HT1080 (cell line): ENCODE results near the gene POLD2. TPM values are rescaled to one million over a fixed set of nuclear protein-coding genes. Genes with fewer than 3 reads are reported as not detected.

Source experiments
- DNase-seq: peaks from one replicate; pipeline ENCODE4 v3.0.0-alpha.2; 2015; ENCODE audit warnings: low read depth
- total RNA-seq: library from RNA; depleted of rRNA; stranded (reverse); fragments of >200 nt; shearing (Covaris generic); gene quantifications from 2 replicates; pipeline ENCODE4 v1.2.3, GENCODE V29; 2014

Gene POLD2
- total RNA-seq, 1 experiment from 2014 or later = 192 TPM

DNA sequence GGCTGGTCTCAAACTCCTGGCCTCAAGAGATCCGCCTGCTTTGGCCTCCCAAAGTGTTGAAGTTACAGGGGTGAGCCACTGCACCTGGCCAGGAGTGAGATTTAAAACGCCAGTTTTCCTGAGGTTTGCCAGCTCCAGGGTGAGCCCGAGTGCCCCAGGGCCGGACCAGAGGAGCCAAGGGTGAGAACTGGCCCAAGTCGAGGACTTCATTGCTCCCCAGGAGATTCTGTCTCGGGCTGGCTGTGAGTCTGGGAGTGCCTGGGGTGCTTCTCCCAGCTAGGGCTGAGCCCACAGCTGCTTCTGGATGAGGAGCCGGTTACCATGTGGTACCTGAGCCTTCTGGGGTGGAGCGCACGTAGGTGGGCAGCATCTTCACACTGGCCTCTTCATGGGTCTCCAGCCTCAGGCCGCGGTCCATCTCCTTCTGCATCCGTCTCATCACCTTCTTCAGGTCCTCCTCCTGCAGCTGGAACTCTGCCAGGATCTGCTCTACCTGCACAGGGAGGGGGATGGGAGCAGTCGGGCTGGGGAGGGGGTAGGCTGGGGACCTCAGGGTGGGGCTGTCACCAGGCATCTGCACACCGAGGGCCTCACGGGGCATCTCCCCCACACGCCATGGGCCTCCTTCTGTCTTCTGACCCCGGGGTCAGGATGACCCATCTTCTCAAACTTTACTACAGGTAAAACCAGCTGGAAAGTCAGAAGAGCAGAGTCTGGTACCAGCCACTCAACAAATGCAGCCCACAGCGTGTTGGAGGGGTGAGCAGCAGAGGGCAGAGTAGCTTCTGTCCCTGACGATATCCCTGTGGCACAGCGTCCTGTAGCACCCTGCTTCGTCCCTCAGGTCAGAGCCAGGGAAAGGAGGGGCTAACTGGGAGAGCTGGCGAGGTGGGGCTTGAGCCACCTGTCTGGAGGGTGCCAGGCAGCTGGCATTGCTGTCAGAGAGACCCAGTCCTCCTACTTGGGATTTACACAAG is 29.9 kb upstream of the POLD2 start:
- no peak for DNase-seq

DNA sequence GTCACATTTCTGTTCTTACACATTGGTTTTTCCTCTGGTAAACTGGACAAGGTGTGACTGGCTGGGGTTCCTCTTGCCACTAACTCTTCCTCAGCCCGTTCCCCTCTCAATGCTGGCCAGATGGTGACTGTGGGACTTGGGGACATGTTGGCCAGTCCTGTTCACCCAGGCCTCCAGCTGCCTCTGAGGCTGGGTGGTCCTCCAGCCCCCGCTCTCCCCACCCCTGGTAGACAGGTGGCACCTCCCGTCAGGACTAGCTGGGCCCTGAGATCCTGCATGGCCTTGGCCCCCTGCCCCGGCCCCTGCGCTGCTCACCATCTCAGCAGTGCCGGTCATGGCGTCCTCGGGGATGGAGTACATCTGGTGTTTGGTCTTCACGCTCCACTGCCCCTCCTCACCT is 28.6 kb upstream of the POLD2 start:
- DNase-seq = no peak

DNA sequence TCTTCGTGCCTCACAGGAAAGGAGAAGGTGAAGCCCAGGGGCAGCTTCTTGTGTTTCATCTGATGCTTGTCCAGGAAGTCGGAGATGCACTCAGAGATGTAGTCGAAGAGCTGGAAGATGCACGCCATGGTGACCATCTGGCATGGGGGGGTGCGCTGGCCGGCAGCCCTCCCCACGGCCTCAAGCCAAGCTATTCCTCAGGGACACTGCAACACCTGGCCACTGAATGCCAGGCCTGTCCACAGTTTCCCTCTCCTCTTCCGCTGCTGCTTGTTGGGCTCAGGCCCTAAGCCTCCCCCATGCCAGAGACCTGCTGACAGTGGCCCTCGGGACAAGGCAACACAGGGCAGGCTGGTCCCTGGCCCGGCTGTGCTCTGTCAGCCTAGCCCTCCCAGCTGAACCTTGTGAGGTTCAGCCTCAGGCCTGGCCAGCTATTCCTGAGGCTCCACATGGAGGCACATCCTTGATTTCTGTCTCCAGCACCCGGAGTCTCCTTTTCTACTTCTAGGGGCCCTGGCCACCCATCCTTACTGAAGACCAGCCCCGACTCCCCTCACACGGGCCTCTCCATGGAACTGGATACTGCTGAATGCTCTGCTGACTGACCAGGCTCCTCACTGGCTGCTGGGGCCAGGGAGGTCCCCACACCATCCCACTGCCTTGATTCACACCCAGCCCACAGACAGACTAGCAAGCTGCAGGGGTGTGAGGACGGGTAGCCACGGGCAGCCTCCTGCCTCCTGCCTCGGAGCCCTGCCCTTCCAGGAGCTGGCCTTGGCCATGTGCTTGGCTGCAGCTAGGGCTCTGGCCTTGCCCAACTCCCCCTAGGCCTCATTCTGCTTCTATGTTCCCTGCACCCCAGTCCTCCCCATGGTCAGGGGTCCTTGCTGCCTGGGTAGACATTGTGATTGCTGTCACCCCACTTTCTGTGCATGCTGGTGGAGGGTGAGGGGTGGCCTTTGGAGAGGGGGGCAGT is 27.9 kb upstream of the POLD2 start:
- DNase-seq = no peak

GRCh38 chr7:44150466-44150832 is 27.1 kb upstream of the POLD2 start:
- DNase-seq = no peak

- DNase-seq = no peak
Measured at GRCh38 chr7:44149571-44150465, 26.5 kb upstream of the POLD2 start.

GRCh38 chr7:44148961-44149536 is 25.7 kb upstream of the POLD2 start:
- DNase-seq = no peak

DNA sequence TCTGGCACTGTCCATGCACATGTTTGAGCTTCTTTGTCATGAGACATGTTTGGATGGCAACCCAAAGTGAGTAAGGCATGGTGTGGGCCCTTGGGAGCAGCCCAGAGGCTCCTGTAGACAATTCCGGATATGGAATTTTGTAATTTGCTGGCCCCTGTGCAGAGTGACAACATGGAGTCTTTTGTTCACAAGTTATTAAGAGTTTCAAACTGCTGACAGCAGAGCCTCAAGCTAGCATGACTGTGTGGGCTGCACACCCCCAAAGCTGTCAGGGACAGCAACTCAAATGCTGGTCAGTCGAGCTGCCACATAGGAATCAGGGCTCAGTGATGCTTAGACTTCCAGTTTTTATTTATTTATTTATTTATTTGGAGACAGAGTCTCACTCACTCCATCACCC is 24.8 kb upstream of the POLD2 start:
- DNase-seq = no peak

- no peak for DNase-seq
Measured at GRCh38 chr7:44147026-44147991, 24.0 kb upstream of the POLD2 start.

DNA sequence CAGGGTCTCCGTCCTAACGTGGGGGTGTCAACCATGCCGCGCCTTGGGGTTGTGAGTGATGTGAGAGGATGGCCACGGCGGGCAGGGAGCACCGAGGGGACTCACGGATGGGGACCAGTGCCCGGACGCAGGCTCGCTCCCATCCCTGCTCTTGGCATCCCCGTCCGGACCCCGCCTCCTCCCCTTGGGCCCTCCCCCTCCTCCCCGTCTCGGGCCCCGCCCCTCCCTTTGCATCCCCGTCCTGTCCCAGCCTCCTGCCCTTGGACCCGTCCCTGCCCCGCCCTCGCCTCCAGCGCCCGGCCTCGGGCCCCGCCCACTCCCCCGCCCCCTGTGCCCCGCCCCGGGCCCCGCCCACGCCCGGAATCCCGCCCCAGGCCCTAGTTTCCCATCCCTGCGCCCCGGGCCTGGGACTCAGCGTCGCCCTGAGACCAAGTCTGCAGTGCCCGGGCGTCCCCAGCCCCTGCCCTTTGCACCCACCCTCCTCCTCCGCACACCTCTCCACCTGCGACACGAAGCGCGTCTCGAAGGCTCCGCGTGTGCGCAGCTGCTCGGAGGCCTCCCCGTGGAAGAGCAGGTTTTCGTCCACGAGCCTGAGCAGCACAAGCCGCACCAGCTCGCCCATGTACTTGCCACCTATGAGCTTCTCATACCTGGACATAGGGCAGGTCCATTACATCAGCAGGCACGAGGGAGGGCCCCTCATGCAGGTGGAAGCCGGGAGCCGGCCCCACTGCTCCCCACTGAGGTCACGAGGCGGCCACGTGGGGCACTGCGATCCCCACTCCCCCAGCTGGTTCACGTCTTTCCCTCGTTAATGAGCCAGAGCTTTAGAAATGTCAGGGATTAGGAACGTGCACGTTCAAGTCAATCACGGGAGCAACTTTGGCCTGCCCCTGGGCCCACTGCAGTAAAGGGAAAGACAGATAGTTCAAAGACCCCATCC is 22.9 kb upstream of the POLD2 start:
- no peak for DNase-seq

- no peak for DNase-seq
Measured at GRCh38 chr7:44145479-44145968, 22.2 kb upstream of the POLD2 start.

DNA sequence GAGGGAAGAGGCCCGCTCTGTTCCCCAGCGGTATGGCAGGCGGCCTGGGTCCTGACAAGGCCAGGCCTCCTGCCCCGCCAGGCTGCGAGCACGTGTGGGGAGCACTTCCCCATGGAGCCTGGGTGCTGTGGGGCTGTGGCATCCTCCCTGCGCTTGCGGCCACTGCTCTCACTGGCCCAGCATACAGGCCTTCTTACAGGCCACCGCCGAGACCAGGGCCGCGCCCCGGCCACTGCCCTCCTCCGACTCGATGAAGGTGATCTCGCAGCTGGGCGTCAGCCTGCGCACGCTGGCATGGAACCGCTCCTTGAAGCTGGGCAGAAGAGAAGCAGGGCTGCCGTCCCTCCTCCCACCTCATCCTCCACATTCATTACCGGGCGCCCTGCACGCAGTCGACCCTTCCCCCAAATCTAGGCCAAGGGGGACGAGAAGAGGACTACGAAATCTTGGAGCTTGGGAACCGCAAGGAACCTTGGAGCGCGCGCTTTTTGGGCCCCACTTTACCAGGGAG is 21.7 kb upstream of the POLD2 start:
- no peak for DNase-seq

DNA sequence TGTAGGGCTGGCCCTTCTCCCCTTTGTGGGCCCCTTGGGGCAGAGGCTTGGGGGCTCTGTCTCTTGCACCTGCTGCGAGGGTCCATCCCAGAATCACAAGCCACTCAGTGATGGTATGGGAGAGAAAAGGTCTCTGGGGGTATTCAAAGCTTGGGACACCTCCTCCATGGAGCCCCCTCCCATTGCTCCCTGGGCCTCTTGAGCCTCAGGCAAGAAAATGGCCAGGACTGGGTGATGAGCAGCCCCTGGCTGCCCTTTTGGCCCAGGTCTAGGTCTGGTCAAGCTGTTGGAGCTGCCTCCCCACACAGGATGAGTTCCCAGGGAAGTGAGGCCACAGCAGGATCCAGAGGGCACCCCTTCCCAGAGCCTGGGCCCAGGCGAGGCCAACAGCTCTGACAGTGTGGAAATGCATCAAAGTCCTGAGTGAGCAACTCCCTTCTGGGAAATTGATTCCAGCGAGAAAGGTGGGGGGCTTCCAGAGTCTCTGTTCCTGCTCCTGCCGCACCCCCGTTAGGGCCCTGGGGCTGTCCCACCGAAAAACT is 21.1 kb upstream of the POLD2 start:
- DNase-seq = no peak

- DNase-seq = no peak
Measured at GRCh38 chr7:44143646-44144250, 20.4 kb upstream of the POLD2 start.

DNA sequence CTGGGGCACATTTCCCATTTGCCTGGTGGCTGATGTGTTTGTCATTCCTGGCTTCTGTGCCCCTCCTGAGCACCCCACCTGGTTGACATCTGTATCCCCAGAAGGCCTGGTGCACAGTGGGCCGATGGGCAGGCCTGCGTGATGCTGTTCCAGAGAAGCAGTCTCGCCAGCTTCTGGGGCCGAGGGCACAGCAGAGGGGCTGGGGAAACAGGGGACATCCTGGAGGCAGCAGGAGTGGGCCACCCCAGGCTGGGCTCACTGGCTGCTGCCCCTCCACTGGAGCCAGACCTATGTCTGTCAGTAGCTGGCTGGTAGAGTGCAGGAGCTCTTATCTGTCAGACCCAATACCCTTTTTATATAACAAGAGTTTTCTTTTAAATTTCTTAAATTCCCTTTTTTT is 18.7 kb upstream of the POLD2 start:
- no peak for DNase-seq

DNA sequence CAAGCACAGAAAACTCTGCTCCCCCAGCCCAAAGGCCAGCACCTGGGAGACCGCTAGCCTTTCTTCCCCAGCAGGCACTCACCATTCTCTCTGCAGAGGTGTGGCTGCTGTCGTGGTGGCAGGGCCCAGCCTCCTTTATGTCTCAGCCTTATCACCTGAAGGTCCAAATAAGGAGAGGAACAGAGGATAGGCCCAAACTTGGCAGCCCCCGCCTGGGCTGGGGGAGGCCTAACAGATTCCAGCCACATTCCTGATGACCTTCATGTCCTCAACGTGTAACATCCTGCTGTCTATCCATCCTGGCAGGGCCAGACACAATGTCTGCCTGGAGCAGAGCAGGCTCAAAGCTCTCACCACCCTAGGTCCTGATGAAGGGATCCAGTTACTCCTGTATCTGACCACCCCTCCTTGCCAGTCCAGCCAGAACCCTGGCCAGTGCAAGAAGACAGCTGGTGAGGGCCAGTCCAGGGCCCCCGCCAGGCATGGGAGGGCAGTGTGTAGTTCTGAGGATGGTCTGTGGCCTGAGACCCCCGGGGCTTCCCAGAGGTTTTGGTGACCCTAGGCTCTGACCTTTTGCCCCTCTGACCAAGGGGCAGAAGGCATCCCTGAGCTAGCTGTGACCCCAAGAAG is 18.0 kb upstream of the POLD2 start, which contains the start of gene MYL7:
Gene MYL7, minus strand, starts transcription at position 112 of the 630 bp plus-strand sequence. Its CDS starts 27 bp downstream, at position 85.
- DNase-seq = no peak

- DNase-seq = no peak
Measured at GRCh38 chr7:44140341-44140740, 17.0 kb upstream of the POLD2 start.
